Stimulated activated CD4-positive, alpha-beta T cell treated with anti-CD3 and anti-CD28 coated beads, Interleukin-1b, Interleukin-23, amount 100 ng/mL, for 1 hour (primary cell): ENCODE data around the gene GAB4.

Experiments
- DNase-seq, 2 donors: peaks; one replicate each; pipeline ENCODE4 v3.0.0-alpha.2; 2020; ENCODE audit warnings: low read depth in 2 of 2

The GAB4 gene

GRCh38 chr22:16912281-16912680, 95.7 kb downstream of the GAB4 start:
- DNase-seq = no peak
